LNCAP (cell line): ENCODE results near the gene KHDRBS2.

ENCODE experiments used
- CTCF ChIP-seq: fragments of 450-650 bp; IDR thresholded peaks from 2 replicates; pipeline ENCODE4 v1.5.1; 2017; ENCODE audit warnings: mild to moderate bottlenecking

KHDRBS2 gene

GRCh38 chr6:62262283-62262682 is 23.7 kb downstream of the KHDRBS2 start:
- no peak for TF ChIP-seq CTCF

GRCh38 chr6:62246087-62246486 is 39.9 kb downstream of the KHDRBS2 start:
- TF ChIP-seq CTCF = no peak

GRCh38 chr6:62236784-62237183 is 49.2 kb downstream of the KHDRBS2 start:
- no peak for TF ChIP-seq CTCF

- no peak for TF ChIP-seq CTCF
These were observed 56.8 kb downstream of the KHDRBS2 start for GRCh38 chr6:62229231-62229630.

GRCh38 chr6:62217866-62218265 is 68.2 kb downstream of the KHDRBS2 start:
- TF ChIP-seq CTCF = no peak

- TF ChIP-seq CTCF = no peak
These were observed 83.9 kb downstream of the KHDRBS2 start for GRCh38 chr6:62202078-62202477.

- no peak for TF ChIP-seq CTCF
These were observed 93.4 kb downstream of the KHDRBS2 start for GRCh38 chr6:62192593-62192992.

GRCh38 chr6:62175195-62175594 is 110.8 kb downstream of the KHDRBS2 start:
- no peak for TF ChIP-seq CTCF
